Upper lobe of left lung (tissue), 4 donors: ENCODE data around the gene TNS3.

Source experiments
- CTCF ChIP-seq, 6 experiments: fragments of 450-650 bp in 4 of 6; fragments of 200-600 bp in 2 of 6; sonication (generic) in 2 of 6; IDR thresholded peaks; one replicate each; pipeline ENCODE4 v1.5.1; 2016 to 2019; ENCODE audit warnings: antibody characterized with exemption in 6 of 6
- EP300 ChIP-seq, 4 donors: sonication (generic); formaldehyde crosslinking; IDR thresholded peaks; one replicate each; pipeline ENCODE4 v1.5.1; 2017; ENCODE audit warnings: antibody characterized with exemption in 4 of 4, control low read depth in 2 of 4
- POLR2A ChIP-seq, 4 donors: fragments of 450-650 bp; IDR thresholded peaks; one replicate each; pipeline ENCODE4 v1.5.1; 2016 to 2017; ENCODE audit warnings: antibody characterized with exemption in 4 of 4, mild to moderate bottlenecking in 2 of 4
- POLR2AphosphoS5 ChIP-seq, 2 donors: sonication (generic); formaldehyde crosslinking; IDR thresholded peaks; one replicate each; pipeline ENCODE4 v1.5.1; 2017; ENCODE audit warnings: antibody characterized with exemption in 2 of 2

- TF ChIP-seq POLR2AphosphoS5 (IDR thresholded peaks at IDR 0.05): no peak
- TF ChIP-seq CTCF (IDR thresholded peaks at IDR 0.05): no peak
- TF ChIP-seq EP300 (IDR thresholded peaks at IDR 0.05): no peak
- TF ChIP-seq POLR2A (IDR thresholded peaks at IDR 0.05): no peak
Observed at GRCh38 chr7:47478926-47479711, 102.8 kb downstream of the TNS3 start.
